CD4-positive, alpha-beta T cell (primary cell): Measurements from ENCODE around the gene ZBTB7A. TPM values are rescaled to one million over a fixed set of nuclear protein-coding genes. Genes with fewer than 3 reads are reported as not detected.

Source experiments
- ATAC-seq: fragments of 200-7000 bp; cut with Tn5 transposase; one replicate; pipeline ENCODE4 v1.10.0; 2022; ENCODE audit warnings: mild to moderate bottlenecking; ENCODE audit not compliant: poor library complexity
- CTCF ChIA-PET: fragments of 350-600 bp; sonication (Branson Sonifier 250); formaldehyde crosslinking; loops from one replicate; lab custom pipeline; 2021; ENCODE audit warnings: antibody characterized with exemption, inconsistent platforms; lab: Charles Lee
- POLR2A ChIA-PET: fragments of 350-600 bp; sonication (Branson Sonifier 250); formaldehyde crosslinking; loops from one replicate; lab custom pipeline; 2021; ENCODE audit warnings: antibody characterized with exemption, inconsistent platforms; lab: Charles Lee
- DNase-seq, 14 experiments: peaks; one replicate each; pipeline ENCODE4 v3.0.0-alpha.2; 2013 to 2020; ENCODE audit warnings: mixed read lengths in 2 of 14
- H3K27ac ChIP-seq, 2 donors: one replicate each; pipeline versions ENCODE4 v1.5.1 to v1.7.0; 2013; ENCODE audit warnings: low read length in 2 of 2, low read depth in 1 of 2, mild to moderate bottlenecking in 1 of 2
- H3K27me3 ChIP-seq, 2 experiments: 1 replicate in 1 of 2; 2 replicates in 1 of 2; pipeline versions ENCODE4 v1.6.1 to v1.7.0; 2013; ENCODE audit warnings: low read length in 2 of 2, control low read depth in 1 of 2, mild to moderate bottlenecking in 1 of 2, moderate library complexity in 1 of 2; ENCODE audit not compliant: insufficient read depth in 2 of 2, control insufficient read depth in 1 of 2
- H3K36me3 ChIP-seq: one replicate; pipeline ENCODE4 v1.6.1; 2013; ENCODE audit warnings: low read length, control low read depth; ENCODE audit not compliant: insufficient read depth
- H3K4me1 ChIP-seq: one replicate; pipeline ENCODE4 v1.6.1; 2013; ENCODE audit warnings: low read length, control low read depth; ENCODE audit not compliant: insufficient read depth
- H3K4me3 ChIP-seq: one replicate; pipeline ENCODE4 v1.5.1; 2013; ENCODE audit warnings: mild to moderate bottlenecking, low read length, moderate library complexity
- H3K9me3 ChIP-seq, 2 experiments: 1 replicate in 1 of 2; 2 replicates in 1 of 2; pipeline versions ENCODE4 v1.6.1 to v1.7.0; 2013; ENCODE audit warnings: low read length in 2 of 2, mild to moderate bottlenecking in 2 of 2, control low read depth in 1 of 2, moderate library complexity in 1 of 2; ENCODE audit not compliant: control insufficient read depth in 1 of 2, insufficient read depth in 1 of 2
- H3K27ac Mint-ChIP-seq: one replicate; pipeline ENCODE4 v1.8.0; 2020; ENCODE audit warnings: mixed read lengths
- H3K27me3 Mint-ChIP-seq: one replicate; pipeline ENCODE4 v1.8.0; 2021; ENCODE audit warnings: mixed read lengths
- H3K36me3 Mint-ChIP-seq: one replicate; pipeline ENCODE4 v1.8.0; 2021; ENCODE audit warnings: low read depth, mixed read lengths
- H3K4me1 Mint-ChIP-seq: one replicate; pipeline ENCODE4 v1.8.0; 2021; ENCODE audit warnings: low read depth, mixed read lengths
- H3K4me3 Mint-ChIP-seq: one replicate; pipeline ENCODE4 v1.8.0; 2020; ENCODE audit warnings: mild to moderate bottlenecking, mixed read lengths
- H3K9me3 Mint-ChIP-seq: one replicate; pipeline ENCODE4 v1.8.0; 2020; ENCODE audit warnings: mixed read lengths
- intact Hi-C, 2 experiments: fragments of 100-400 bp; cut with DNase I in 1 of 2; cut with micrococcal nuclease in 1 of 2; formaldehyde crosslinking; loops; one replicate each; pipeline versions ENCODE4 v1.15.1 to v1.9.0; 2023 to 2025; cut with DNase I, micrococcal nuclease
- total RNA-seq, 174 experiments: library from RNA in 2 of 174; stranded (reverse) in 2 of 174; gene quantifications; one replicate each; pipeline ENCODE4 v1.2.3 and lab custom pipeline; 2021 to 2026
- TF ChIP-seq, protein P1 (sequence below): fragments of 200-600 bp; IDR thresholded peaks from one replicate; pipeline ENCODE4 v1.8.0; 2022; ENCODE audit warnings: antibody characterized with exemption, mild to moderate bottlenecking

ZBTB7A gene
- total RNA-seq, 2 experiments from 2014 or later, result 44.2 to 47.2 TPM

DNA sequence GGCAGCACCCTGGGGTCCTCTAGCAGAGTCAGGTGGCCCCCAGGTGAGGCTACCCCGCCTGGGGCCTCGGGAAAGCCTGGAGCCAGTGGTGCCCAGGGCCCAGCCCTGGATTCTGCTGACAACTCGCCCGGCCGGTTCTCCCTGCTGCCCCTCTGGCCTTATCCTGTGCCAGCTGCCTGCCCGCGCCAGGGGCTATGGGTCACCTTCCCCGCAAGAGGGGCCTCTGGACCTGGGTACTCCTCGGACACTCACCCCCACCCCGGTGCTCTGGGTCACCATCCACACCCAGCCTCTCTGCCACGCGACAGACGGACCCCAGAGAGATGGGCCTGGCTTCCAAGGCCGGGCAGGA is 24.0 kb downstream of the ZBTB7A start:
- Mint-ChIP-seq H3K4me1 (peaks cover 7% of the 10 kb centered on the region), H3K27me3 (no peaks in the 10 kb centered on the region), H3K4me3 (no peak overlapping the region), H3K9me3 (no peaks in the 10 kb centered on the region), H3K36me3 (peaks cover 27% of the 10 kb centered on the region), H3K27ac (no peak overlapping the region)
- intact Hi-C loops, result no loop called here
- POLR2A ChIA-PET, result no interaction called here
- CTCF ChIA-PET, result no interaction called here
- ATAC-seq (no peak), DNase-seq (no peak)
- no peaks in the 10 kb centered on the region for H3K9me3 ChIP-seq
- peaks cover 14% of the 10 kb centered on the region for H3K4me1 ChIP-seq
- H3K4me3 ChIP-seq, result no peak overlapping the region
- H3K27me3 ChIP-seq, result no peaks in the 10 kb centered on the region
- H3K36me3 ChIP-seq, result peaks cover 34% of the 10 kb centered on the region
- H3K27ac ChIP-seq, result no peak overlapping the region
- TF ChIP-seq, protein P1, sequence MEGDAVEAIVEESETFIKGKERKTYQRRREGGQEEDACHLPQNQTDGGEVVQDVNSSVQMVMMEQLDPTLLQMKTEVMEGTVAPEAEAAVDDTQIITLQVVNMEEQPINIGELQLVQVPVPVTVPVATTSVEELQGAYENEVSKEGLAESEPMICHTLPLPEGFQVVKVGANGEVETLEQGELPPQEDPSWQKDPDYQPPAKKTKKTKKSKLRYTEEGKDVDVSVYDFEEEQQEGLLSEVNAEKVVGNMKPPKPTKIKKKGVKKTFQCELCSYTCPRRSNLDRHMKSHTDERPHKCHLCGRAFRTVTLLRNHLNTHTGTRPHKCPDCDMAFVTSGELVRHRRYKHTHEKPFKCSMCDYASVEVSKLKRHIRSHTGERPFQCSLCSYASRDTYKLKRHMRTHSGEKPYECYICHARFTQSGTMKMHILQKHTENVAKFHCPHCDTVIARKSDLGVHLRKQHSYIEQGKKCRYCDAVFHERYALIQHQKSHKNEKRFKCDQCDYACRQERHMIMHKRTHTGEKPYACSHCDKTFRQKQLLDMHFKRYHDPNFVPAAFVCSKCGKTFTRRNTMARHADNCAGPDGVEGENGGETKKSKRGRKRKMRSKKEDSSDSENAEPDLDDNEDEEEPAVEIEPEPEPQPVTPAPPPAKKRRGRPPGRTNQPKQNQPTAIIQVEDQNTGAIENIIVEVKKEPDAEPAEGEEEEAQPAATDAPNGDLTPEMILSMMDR, result no peak

DNA sequence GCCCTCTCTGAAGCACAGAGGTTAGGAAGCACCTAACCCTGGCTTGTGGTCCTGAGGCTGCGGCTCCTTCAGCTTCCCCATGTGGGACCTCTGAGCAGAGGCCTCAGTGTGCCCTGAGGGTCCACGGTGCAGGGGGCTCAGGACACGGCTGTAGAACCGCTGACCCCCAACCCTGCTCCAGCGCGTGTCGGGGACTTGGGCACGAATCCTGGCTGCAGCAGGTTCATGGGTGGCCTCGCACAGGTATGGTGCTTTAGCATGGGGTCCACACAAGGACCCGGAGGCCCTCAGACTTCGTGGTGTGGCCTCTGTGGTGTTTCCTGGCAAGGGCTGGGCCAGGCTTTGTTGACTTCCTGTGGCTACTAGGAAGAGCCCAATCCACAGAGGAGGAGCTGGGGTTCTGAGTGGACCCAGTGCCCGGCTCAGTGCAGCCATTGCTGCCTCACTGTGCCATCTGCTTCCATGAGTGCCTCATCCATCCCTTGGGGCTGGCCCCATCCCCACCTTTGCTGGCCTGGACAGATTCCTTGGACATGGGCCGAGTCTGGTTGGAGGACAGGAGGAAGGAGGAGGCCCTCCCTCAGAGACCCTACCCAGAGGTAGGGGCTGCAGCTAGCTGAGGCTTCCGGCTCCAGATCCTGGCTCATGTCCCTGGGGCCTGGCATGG is 24.5 kb downstream of the ZBTB7A start:
- DNase-seq, result no peak
- intact Hi-C loops, result no loop called here
- POLR2A ChIA-PET, result interaction anchor here (1.7 kb wide), 1 partner anchor 57 kb away, joined by 4 read pairs; the partner anchor contains the start of gene EEF2
- Mint-ChIP-seq H3K27ac (no peak overlapping the region), H3K9me3 (no peaks in the 10 kb centered on the region), H3K36me3 (peaks cover 23% of the 10 kb centered on the region), H3K4me3 (no peak overlapping the region), H3K4me1 (peaks cover 7% of the 10 kb centered on the region), H3K27me3 (no peaks in the 10 kb centered on the region)
- Histone ChIP-seq H3K27ac (no peak overlapping the region), H3K27me3 (no peaks in the 10 kb centered on the region), H3K9me3 (no peaks in the 10 kb centered on the region), H3K36me3 (peaks cover 34% of the 10 kb centered on the region), H3K4me3 (no peak overlapping the region), H3K4me1 (peaks cover 14% of the 10 kb centered on the region)
- ATAC-seq, result no peak
- TF ChIP-seq, protein P1, result no peak
- CTCF ChIA-PET, result interaction anchor here (1.4 kb wide), 1 partner anchor 98 kb away, joined by 6 read pairs; no protein-coding TSS in a partner anchor

DNA sequence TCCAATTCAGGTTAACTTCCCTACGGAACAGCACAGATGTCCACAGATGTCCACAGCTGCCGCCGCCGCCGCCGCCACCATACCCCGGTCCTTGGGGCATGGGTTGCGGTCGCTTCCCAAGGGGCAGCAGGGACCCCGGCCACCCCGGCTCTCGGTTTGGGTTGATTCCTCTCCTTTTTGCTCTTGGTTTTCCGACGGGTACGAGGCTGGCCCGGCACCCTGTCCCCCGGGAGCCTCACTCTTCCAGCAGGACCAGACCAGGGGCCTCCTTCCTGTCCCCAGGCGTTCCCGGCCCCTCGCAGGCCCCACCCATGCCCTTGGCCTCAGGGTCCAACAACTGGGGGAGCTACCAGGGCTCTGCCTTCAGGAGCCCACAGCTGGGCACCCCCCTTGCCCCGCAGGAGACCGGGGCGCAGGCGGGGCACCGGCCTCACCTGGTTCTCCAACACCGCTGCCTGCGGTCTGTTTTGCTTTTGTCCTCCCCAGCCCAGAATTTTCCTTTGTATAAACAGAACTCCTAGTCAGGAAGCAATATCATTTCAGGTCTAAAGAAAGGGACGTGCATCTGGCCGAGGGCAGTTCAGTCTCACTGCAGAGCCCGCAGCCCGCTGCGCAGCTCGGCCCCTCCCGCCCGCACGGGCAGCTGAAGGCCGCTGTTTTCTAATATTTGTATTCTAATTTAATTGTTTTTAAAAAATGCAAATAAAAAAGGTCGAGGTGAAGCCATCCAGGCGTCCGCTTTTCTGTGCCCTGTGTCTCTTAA is 27.9 kb downstream of the ZBTB7A start:
- ChIA-PET CTCF (interaction anchor here (1.3 kb wide), 1 partner anchor 101 kb away, joined by 3 read pairs; no protein-coding TSS in a partner anchor), POLR2A (no interaction called here)
- no peak for DNase-seq
- peaks cover 8% of the 10 kb centered on the region for H3K36me3 Mint-ChIP-seq
- TF ChIP-seq, protein P1, result no peak
- no peak overlapping the region for H3K27ac Mint-ChIP-seq
- Histone ChIP-seq H3K36me3 (peaks cover 33% of the 10 kb centered on the region), H3K9me3 (no peaks in the 10 kb centered on the region), H3K27me3 (no peaks in the 10 kb centered on the region), H3K27ac (no peak overlapping the region), H3K4me1 (peaks cover under 1% of the 10 kb centered on the region), H3K4me3 (no peak overlapping the region)
- no peaks in the 10 kb centered on the region for H3K4me1 Mint-ChIP-seq
- H3K4me3 Mint-ChIP-seq, result no peak overlapping the region
- no peaks in the 10 kb centered on the region for H3K9me3 Mint-ChIP-seq
- no peak for ATAC-seq
- intact Hi-C loops, result no loop called here
- H3K27me3 Mint-ChIP-seq, result no peaks in the 10 kb centered on the region
